ENCODE results near the gene ACVRL1. TPM values are rescaled to one million over a fixed set of nuclear protein-coding genes. Genes with fewer than 3 reads are reported as not detected.
A peak's percentile ranks its signal among the peaks of the same experiment; 100 is the strongest.

The ACVRL1 gene
- total RNA-seq, 4 donors from 2014 or later = 77.4 to 133 (median 118) TPM

DNA sequence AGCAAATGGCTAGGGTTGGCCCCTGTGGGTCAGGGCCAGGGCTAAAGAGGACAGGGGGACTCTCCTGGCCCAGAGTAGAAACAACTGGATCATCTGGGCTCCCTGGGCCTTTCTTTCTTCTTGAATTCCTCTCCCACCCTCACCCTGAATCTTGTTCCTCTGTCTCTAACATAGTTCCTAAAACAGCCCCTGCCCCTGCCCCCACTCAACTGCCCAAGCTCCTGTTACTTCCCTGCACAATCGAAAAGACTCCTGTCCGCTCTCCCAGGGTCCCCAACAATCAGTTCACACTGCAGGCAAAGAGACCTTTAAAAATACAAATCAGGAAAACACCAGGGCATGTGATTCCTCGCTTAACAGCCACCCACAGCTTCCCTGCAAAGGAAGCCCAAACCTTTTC lies 37.4 kb upstream of the ACVRL1 start:
- no peaks in the 10 kb centered on the region for H3K36me3 ChIP-seq
- no peaks in the 10 kb centered on the region for H3K9me3 ChIP-seq
- 70 to 94% methylated on average over 3 of the region's 3 CpGs for WGBS, 2 donors (ENCODE audit: low coverage in 1 of 2)
- peak overlapping the region in 1 of 4 donors; percentile 34 for H3K27ac ChIP-seq
- peaks cover 81% of the 10 kb centered on the region for H3K27me3 ChIP-seq
- no peak for TF ChIP-seq EP300 (IDR thresholded peaks at IDR 0.05)
- TF ChIP-seq, protein P1, sequence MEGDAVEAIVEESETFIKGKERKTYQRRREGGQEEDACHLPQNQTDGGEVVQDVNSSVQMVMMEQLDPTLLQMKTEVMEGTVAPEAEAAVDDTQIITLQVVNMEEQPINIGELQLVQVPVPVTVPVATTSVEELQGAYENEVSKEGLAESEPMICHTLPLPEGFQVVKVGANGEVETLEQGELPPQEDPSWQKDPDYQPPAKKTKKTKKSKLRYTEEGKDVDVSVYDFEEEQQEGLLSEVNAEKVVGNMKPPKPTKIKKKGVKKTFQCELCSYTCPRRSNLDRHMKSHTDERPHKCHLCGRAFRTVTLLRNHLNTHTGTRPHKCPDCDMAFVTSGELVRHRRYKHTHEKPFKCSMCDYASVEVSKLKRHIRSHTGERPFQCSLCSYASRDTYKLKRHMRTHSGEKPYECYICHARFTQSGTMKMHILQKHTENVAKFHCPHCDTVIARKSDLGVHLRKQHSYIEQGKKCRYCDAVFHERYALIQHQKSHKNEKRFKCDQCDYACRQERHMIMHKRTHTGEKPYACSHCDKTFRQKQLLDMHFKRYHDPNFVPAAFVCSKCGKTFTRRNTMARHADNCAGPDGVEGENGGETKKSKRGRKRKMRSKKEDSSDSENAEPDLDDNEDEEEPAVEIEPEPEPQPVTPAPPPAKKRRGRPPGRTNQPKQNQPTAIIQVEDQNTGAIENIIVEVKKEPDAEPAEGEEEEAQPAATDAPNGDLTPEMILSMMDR (IDR thresholded peaks at IDR 0.05) = no peak
- TF ChIP-seq POLR2A (IDR thresholded peaks at IDR 0.05) = no peak
- TF ChIP-seq POLR2AphosphoS5 (IDR thresholded peaks at IDR 0.05) = no peak
- H3K4me3 ChIP-seq = no peak overlapping the region
- peaks cover 0 to 17% (median 9%) of the 10 kb centered on the region in 3 donors for H3K4me1 ChIP-seq
- ATAC-seq = no peak

DNA sequence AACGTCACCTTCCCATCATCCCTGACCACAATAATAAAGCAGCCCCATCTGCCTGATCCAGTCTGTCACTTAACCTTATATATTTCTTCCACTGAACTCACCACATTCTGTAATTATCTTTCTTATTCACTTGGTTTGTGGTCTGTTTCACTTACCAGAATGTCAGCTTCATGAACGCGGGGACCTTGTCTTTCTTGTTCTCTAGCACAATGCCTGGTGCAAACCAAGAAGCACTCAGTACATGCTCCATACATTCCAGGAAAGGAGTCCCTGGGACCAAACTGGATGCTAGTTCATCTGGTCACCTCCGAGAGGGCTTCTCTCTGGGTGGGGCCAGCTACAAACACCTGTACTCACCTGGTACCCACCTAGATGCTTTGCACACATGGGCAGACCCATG lies 36.8 kb upstream of the ACVRL1 start:
- no peak overlapping the region for H3K27ac ChIP-seq
- ATAC-seq = no peak
- H3K4me1 ChIP-seq = peaks cover 0 to 17% (median 9%) of the 10 kb centered on the region in 3 donors
- peaks cover 78% of the 10 kb centered on the region for H3K27me3 ChIP-seq
- no peak for TF ChIP-seq EP300 (IDR thresholded peaks at IDR 0.05)
- TF ChIP-seq POLR2AphosphoS5 (IDR thresholded peaks at IDR 0.05) = no peak
- no peak for TF ChIP-seq POLR2A (IDR thresholded peaks at IDR 0.05)
- no peaks in the 10 kb centered on the region for H3K9me3 ChIP-seq
- H3K4me3 ChIP-seq = no peak overlapping the region
- 63 to 78% methylated on average over 1 of the region's 4 CpGs for WGBS, 2 donors (ENCODE audit: low coverage in 1 of 2)
- H3K36me3 ChIP-seq = no peaks in the 10 kb centered on the region

- H3K4me3 ChIP-seq = no peak overlapping the region
- no peak for ATAC-seq
- H3K4me1 ChIP-seq = peaks cover 0 to 17% (median 9%) of the 10 kb centered on the region in 3 donors
- TF ChIP-seq, protein P1 (IDR thresholded peaks at IDR 0.05) = no peak
- no peak for TF ChIP-seq EP300 (IDR thresholded peaks at IDR 0.05)
- no peak for TF ChIP-seq POLR2A (IDR thresholded peaks at IDR 0.05)
- no peak for TF ChIP-seq POLR2AphosphoS5 (IDR thresholded peaks at IDR 0.05)
- H3K27ac ChIP-seq = no peak overlapping the region
- H3K36me3 ChIP-seq = no peaks in the 10 kb centered on the region
- H3K9me3 ChIP-seq = no peaks in the 10 kb centered on the region
- H3K27me3 ChIP-seq = peaks cover 72% of the 10 kb centered on the region
- WGBS, 2 donors (ENCODE audit: low coverage in 1 of 2) = 80 to 90% methylated on average over 1 to 2 of the region's 6 CpGs
Measured at GRCh38 chr12:51871126-51871525, 36.2 kb upstream of the ACVRL1 start.

DNA sequence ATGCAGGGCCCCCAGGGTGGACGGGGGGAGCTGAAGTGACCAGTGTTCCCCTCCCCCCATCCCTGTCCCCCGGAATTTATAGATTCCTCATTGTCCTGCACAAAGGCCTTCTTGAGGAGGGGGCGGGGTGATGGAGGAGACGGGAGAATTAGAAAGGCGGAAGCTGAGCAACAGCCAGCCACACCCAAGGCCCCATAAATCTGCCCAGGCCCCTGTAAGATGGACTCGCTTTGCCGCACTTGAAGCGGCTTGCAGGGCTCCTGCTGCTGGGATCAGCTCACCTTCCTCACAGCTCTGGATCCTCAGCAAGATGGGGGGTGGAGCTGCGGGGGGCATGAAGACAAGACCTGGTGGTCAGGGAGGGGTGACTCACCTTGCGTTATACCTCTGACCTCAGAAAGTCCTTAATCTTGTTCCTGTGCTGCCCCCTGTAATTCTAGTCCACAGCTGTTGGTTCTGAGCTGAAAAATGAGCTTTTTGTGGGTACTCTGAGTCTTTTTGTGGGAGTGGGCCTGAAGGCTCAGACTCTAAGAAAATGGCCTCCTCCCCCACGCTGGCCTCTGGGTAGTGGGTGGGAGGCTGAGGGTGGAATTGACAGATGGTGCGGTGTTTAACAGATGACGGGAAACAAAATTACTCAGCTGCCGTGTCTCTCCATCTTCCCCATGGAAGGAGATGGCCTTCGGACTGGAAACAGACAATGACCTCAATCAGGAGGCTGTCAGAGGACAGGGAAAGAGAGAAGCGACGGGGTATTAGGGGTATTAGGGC lies 35.2 kb upstream of the ACVRL1 start:
- peaks cover 65% of the 10 kb centered on the region for H3K27me3 ChIP-seq
- TF ChIP-seq POLR2AphosphoS5 (IDR thresholded peaks at IDR 0.05) = no peak
- no peak for TF ChIP-seq EP300 (IDR thresholded peaks at IDR 0.05)
- TF ChIP-seq, protein P1 (IDR thresholded peaks at IDR 0.05) = no peak
- no peak for TF ChIP-seq POLR2A (IDR thresholded peaks at IDR 0.05)
- no peak for ATAC-seq
- H3K4me1 ChIP-seq = peaks cover 0 to 17% (median 9%) of the 10 kb centered on the region in 3 donors
- no peak overlapping the region for H3K4me3 ChIP-seq
- no peaks in the 10 kb centered on the region for H3K36me3 ChIP-seq
- H3K27ac ChIP-seq = no peak overlapping the region
- no peaks in the 10 kb centered on the region for H3K9me3 ChIP-seq
- WGBS, 2 donors (ENCODE audit: low coverage in 1 of 2) = 72 to 79% methylated on average over 5 to 7 of the region's 17 CpGs

GRCh38 chr12:51872689-51872981 lies 34.7 kb upstream of the ACVRL1 start:
- TF ChIP-seq, protein P1 (IDR thresholded peaks at IDR 0.05) = no peak
- TF ChIP-seq POLR2AphosphoS5 (IDR thresholded peaks at IDR 0.05) (no peak), EP300 (IDR thresholded peaks at IDR 0.05) (no peak), POLR2A (IDR thresholded peaks at IDR 0.05) (no peak)
- Histone ChIP-seq H3K9me3 (no peaks in the 10 kb centered on the region), H3K27me3 (peaks cover 60% of the 10 kb centered on the region), H3K36me3 (no peaks in the 10 kb centered on the region), H3K27ac (no peak overlapping the region), H3K4me1 (peaks cover 0 to 17% (median 9%) of the 10 kb centered on the region in 3 donors), H3K4me3 (no peak overlapping the region)
- no peak for ATAC-seq
- WGBS, 2 donors (ENCODE audit: low coverage in 1 of 2) = 96 to 100% methylated on average over 3 of the region's 3 CpGs
